GM19035 (cell line): ENCODE measurements around the gene HLA-A.

Experiments used
- ATAC-seq: cut with Tn5 transposase; IDR thresholded peaks from one replicate; pipeline ENCODE4 v1.9.1; 2021; ENCODE audit not compliant: unreplicated experiment

HLA-A gene

GRCh38 chr6:29984232-29984631 is 41.9 kb downstream of the HLA-A start:
- no peak for ATAC-seq

GRCh38 chr6:29984992-29985391 is 42.7 kb downstream of the HLA-A start:
- no peak for ATAC-seq

- ATAC-seq = no peak
Observed at GRCh38 chr6:29986179-29986781, 43.9 kb downstream of the HLA-A start.

GRCh38 chr6:29989211-29989610 is 46.9 kb downstream of the HLA-A start:
- ATAC-seq = no peak

- no peak for ATAC-seq
Observed at GRCh38 chr6:29990931-29991330, 48.6 kb downstream of the HLA-A start.

- no peak for ATAC-seq
Observed at GRCh38 chr6:29992807-29993206, 50.5 kb downstream of the HLA-A start.

GRCh38 chr6:29994826-29995225 is 52.5 kb downstream of the HLA-A start:
- ATAC-seq = no peak

- ATAC-seq = no peak
Observed at GRCh38 chr6:29995340-29995777, 53.0 kb downstream of the HLA-A start.
